Measurements from ENCODE around the gene EDDM3A.

GRCh38 chr14:20707622-20708021, 38.1 kb upstream of the EDDM3A start:
- TF ChIP-seq CTCF (IDR thresholded peaks at IDR 0.05; ENCODE audit: low read depth, low read length, poor library complexity, severe bottlenecking) (no peak), EZH2phosphoT487 (IDR thresholded peaks at IDR 0.05; ENCODE audit: borderline replicate concordance, low read length) (no peak)
